Liver (tissue), 3 donors: Measurements from ENCODE around the gene WDR1.

ENCODE experiments used
- CTCF ChIP-seq: fragments of 150-350 bp; IDR thresholded peaks from 2 replicates; pipeline ENCODE4 v1.5.1; 2017; ENCODE audit warnings: improper control_type of control experiment, low read depth, low read length; ENCODE audit not compliant: missing input control
- FOXA2 ChIP-seq: IDR thresholded peaks from 2 replicates; pipeline ENCODE4 v1.6.1; 2016; ENCODE audit warnings: antibody characterized with exemption
- GABPA ChIP-seq, 2 donors: IDR thresholded peaks in 1 of 2; conservative IDR thresholded peaks in 1 of 2; 2 replicates each; pipeline ENCODE4 v1.6.1; 2016; ENCODE audit warnings: antibody characterized with exemption in 2 of 2, mild to moderate bottlenecking in 1 of 2, moderate library complexity in 1 of 2
- HNF4A ChIP-seq, 2 donors: conservative IDR thresholded peaks; 2 replicates each; pipeline ENCODE4 v1.6.1; 2016; ENCODE audit warnings: antibody characterized with exemption in 2 of 2, mild to moderate bottlenecking in 2 of 2
- JUND ChIP-seq, 2 donors: IDR thresholded peaks; 2 replicates each; pipeline ENCODE4 v1.6.1; 2016; ENCODE audit warnings: antibody characterized with exemption in 2 of 2
- NR2F2 ChIP-seq: IDR thresholded peaks from 2 replicates; pipeline ENCODE4 v1.6.1; 2016; ENCODE audit warnings: antibody characterized with exemption
- RAD21 ChIP-seq, 2 donors: IDR thresholded peaks; 2 replicates each; pipeline ENCODE4 v1.6.1; 2016; ENCODE audit warnings: antibody characterized with exemption in 2 of 2, mild to moderate bottlenecking in 2 of 2
- SP1 ChIP-seq: IDR thresholded peaks from 2 replicates; pipeline ENCODE4 v1.6.1; 2018; ENCODE audit warnings: antibody characterized with exemption, mild to moderate bottlenecking
- YY1 ChIP-seq: IDR thresholded peaks from 2 replicates; pipeline ENCODE4 v1.6.1; 2016; ENCODE audit warnings: antibody characterized with exemption, mild to moderate bottlenecking
- ZBTB33 ChIP-seq: IDR thresholded peaks from 2 replicates; pipeline ENCODE4 v1.6.1; 2016; ENCODE audit warnings: antibody characterized with exemption
- TF ChIP-seq, protein P1 (sequence below): IDR thresholded peaks from 2 replicates; pipeline ENCODE4 v1.6.1; 2016; ENCODE audit warnings: antibody characterized with exemption
- TF ChIP-seq, protein P2 (sequence below): IDR thresholded peaks from 2 replicates; pipeline ENCODE4 v1.6.1; 2016; ENCODE audit warnings: antibody characterized with exemption, mild to moderate bottlenecking
- donor health status: healthy.
- donor health status: healthy.

- TF ChIP-seq, protein P1, sequence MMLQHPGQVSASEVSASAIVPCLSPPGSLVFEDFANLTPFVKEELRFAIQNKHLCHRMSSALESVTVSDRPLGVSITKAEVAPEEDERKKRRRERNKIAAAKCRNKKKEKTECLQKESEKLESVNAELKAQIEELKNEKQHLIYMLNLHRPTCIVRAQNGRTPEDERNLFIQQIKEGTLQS, result no peak
- TF ChIP-seq GABPA (IDR thresholded peaks at IDR 0.05 in 1 of 2, conservative IDR thresholded peaks at IDR 0.05 in 1 of 2) (no peak), CTCF (no peak), YY1 (no peak), HNF4A (conservative IDR thresholded peaks at IDR 0.05) (no peak), FOXA2 (no peak), RAD21 (IDR thresholded peaks at IDR 0.05) (no peak), JUND (IDR thresholded peaks at IDR 0.05) (peak in 1 of 2 donors; percentile 7), NR2F2 (peak; percentile 12), ZBTB33 (no peak), SP1 (no peak)
- TF ChIP-seq, protein P2, sequence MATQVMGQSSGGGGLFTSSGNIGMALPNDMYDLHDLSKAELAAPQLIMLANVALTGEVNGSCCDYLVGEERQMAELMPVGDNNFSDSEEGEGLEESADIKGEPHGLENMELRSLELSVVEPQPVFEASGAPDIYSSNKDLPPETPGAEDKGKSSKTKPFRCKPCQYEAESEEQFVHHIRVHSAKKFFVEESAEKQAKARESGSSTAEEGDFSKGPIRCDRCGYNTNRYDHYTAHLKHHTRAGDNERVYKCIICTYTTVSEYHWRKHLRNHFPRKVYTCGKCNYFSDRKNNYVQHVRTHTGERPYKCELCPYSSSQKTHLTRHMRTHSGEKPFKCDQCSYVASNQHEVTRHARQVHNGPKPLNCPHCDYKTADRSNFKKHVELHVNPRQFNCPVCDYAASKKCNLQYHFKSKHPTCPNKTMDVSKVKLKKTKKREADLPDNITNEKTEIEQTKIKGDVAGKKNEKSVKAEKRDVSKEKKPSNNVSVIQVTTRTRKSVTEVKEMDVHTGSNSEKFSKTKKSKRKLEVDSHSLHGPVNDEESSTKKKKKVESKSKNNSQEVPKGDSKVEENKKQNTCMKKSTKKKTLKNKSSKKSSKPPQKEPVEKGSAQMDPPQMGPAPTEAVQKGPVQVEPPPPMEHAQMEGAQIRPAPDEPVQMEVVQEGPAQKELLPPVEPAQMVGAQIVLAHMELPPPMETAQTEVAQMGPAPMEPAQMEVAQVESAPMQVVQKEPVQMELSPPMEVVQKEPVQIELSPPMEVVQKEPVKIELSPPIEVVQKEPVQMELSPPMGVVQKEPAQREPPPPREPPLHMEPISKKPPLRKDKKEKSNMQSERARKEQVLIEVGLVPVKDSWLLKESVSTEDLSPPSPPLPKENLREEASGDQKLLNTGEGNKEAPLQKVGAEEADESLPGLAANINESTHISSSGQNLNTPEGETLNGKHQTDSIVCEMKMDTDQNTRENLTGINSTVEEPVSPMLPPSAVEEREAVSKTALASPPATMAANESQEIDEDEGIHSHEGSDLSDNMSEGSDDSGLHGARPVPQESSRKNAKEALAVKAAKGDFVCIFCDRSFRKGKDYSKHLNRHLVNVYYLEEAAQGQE, result no peak
Observed at GRCh38 chr4:10117359-10118047, 904 bp upstream of the WDR1 start.
